GM12878 (cell line): ENCODE results near the gene CYP1A2. TPM values are rescaled to one million over a fixed set of nuclear protein-coding genes. Genes with fewer than 3 reads are reported as not detected.
"Not testable (repeated sequence)": the region's sequence is repeated elsewhere in the genome, so short reads cannot be mapped to it uniquely, and the experiment has no call there.

ENCODE experiments used
- ATAC-seq: fragments of 200-7000 bp; cut with Tn5 transposase; 3 replicates; pipeline ENCODE4 v1.9.1; 2020; ENCODE audit warnings: mild to moderate bottlenecking, moderate library complexity
- BruUV-seq: library from RNA; stranded (reverse); fragments of 400-500 nt; replicated peaks from 2 replicates; lab custom pipeline; 2021; lab: Mats Ljungman, UMichigan
- CTCF ChIA-PET: fragments of 300-600 bp; sonication (Branson Sonifier 250); formaldehyde crosslinking; extraction: SDS; loops from one replicate; lab custom pipeline; 2021; ENCODE audit warnings: inconsistent platforms; lab: Yijun Ruan, JAX
- POLR2A ChIA-PET: fragments of 350-600 bp; formaldehyde crosslinking; extraction: SDS; loops from one replicate; lab custom pipeline; 2021; ENCODE audit warnings: inconsistent platforms; lab: Charles Lee
- RAD21 ChIA-PET: fragments of 300-600 bp; sonication (Branson Sonifier 250); formaldehyde crosslinking; loops from one replicate; lab custom pipeline; 2023; ENCODE audit warnings: antibody characterized with exemption; ENCODE audit not compliant: unreplicated experiment; lab: Charles Lee
- SMC1A ChIA-PET: fragments of 300-600 bp; sonication (Branson Sonifier 250); formaldehyde crosslinking; loops from one replicate; lab custom pipeline; 2023; ENCODE audit not compliant: unreplicated experiment, uncharacterized antibody; lab: Charles Lee
- DNase-seq: peaks from one replicate; pipeline ENCODE4 v3.0.0-alpha.2; 2011; ENCODE audit warnings: low read depth, low spot score
- FAIRE-seq: peaks from 3 replicates; lab custom pipeline; 2011; peaks lifted over from hg19 to GRCh38; lab: Jason Lieb, UNC
- H2AFZ ChIP-seq: 2 replicates; pipeline ENCODE4 v1.6.0; 2011; ENCODE audit warnings: low read depth, low read length, control low read depth; ENCODE audit not compliant: control insufficient read depth
- H3K27ac ChIP-seq: 2 replicates; pipeline ENCODE4 v1.5.1; 2011; ENCODE audit warnings: control low read depth; ENCODE audit not compliant: control insufficient read depth, insufficient read depth
- H3K27me3 ChIP-seq, 2 experiments: replicated peaks in 1 of 2; 2 replicates each; pipeline versions ENCODE4 v1.6.0 to v1.6.1; 2011; ENCODE audit warnings: low read length in 1 of 2; ENCODE audit not compliant: control insufficient read depth in 2 of 2, insufficient read depth in 2 of 2
- H3K36me3 ChIP-seq, 2 experiments: 2 replicates each; pipeline ENCODE4 v1.5.1; 2011; ENCODE audit warnings: low read length in 1 of 2; ENCODE audit not compliant: control insufficient read depth in 2 of 2, insufficient read depth in 2 of 2
- H3K4me1 ChIP-seq: 2 replicates; pipeline ENCODE4 v1.6.1; 2011; ENCODE audit warnings: mild to moderate bottlenecking, low read length, moderate library complexity, mixed read lengths; ENCODE audit not compliant: control insufficient read depth, insufficient read depth
- H3K4me2 ChIP-seq: 2 replicates; pipeline ENCODE4 v1.6.0; 2011; ENCODE audit warnings: control low read depth; ENCODE audit not compliant: control insufficient read depth, insufficient read depth
- H3K4me3 ChIP-seq: fragments of 200-600 bp; sonication (generic); 2 replicates; pipeline ENCODE4 v1.5.1; 2016
- H3K79me2 ChIP-seq: 2 replicates; pipeline ENCODE4 v1.6.0; 2011; ENCODE audit warnings: low read length; ENCODE audit not compliant: control insufficient read depth, insufficient read depth
- H3K9ac ChIP-seq: 2 replicates; pipeline ENCODE4 v1.8.0; 2011; ENCODE audit warnings: low read length, control low read depth, mixed read lengths; ENCODE audit not compliant: control insufficient read depth, insufficient read depth
- H3K9me3 ChIP-seq: replicated peaks from 3 replicates; pipeline ENCODE4 v1.5.1; 2011; ENCODE audit warnings: mild to moderate bottlenecking, low read length; ENCODE audit not compliant: control insufficient read depth, insufficient read depth
- H4K20me1 ChIP-seq: 2 replicates; pipeline ENCODE4 v1.6.0; 2011; ENCODE audit not compliant: control insufficient read depth, insufficient read depth
- ZBED1 ChIP-seq: IDR thresholded peaks from 2 replicates; pipeline ENCODE4 v1.6.1; 2016; ENCODE audit warnings: borderline replicate concordance
- ZBTB11 ChIP-seq: fragments of 450-650 bp; formaldehyde crosslinking; IDR thresholded peaks from 2 replicates; pipeline ENCODE4 v1.5.0; 2022; ENCODE audit warnings: mild to moderate bottlenecking, missing genetic modification characterization
- ZBTB33 ChIP-seq: fragments of 450-650 bp; IDR thresholded peaks from 2 replicates; pipeline ENCODE4 v1.6.1; 2017; ENCODE audit warnings: mild to moderate bottlenecking
- WGBS: methylation state at CpG from one replicate; pipeline ENCODE4 v1.1.6; 2016; ENCODE audit warnings: low lambda C conversion rate; ENCODE audit not compliant: insufficient replicate concordance, insufficient coverage; ENCODE audit errors: missing lambda C conversion rate; 5-methylcytosine and 5-hydroxymethylcytosine counted together
- in situ Hi-C: fragments of 300-500 bp; cut with MboI; formaldehyde crosslinking; loops from 9 replicates; pipeline ENCODE4 v1.14.3; 2018; ENCODE audit warnings: mixed read lengths
- intact Hi-C: fragments of 100-400 bp; cut with micrococcal nuclease; formaldehyde crosslinking; loops from one replicate; pipeline ENCODE4 v1.14.2; 2022; ENCODE audit not compliant: unreplicated experiment
- polyA plus RNA-seq, 11 experiments: library from polyadenylated mRNA; depleted of rRNA in 4 of 11; unstranded in 6 of 11; stranded (reverse) in 5 of 11; fragments of >200 nt; fragmentation: Nextera tagmentation in 4 of 11; fragmentation: Illumina TruSeq in 1 of 11; extraction: Ambion mirVana in 4 of 11; extraction: Trizol in 1 of 11; gene quantifications; 1 replicate in 1 of 11; 2 replicates in 10 of 11; pipeline versions ENCODE4 v1.2.1 to v1.2.3, GENCODE V29; 2011 to 2016; ENCODE audit warnings: inconsistent platforms in 2 of 11, missing spikeins in 2 of 11, low read depth in 1 of 11
- total RNA-seq, 4 experiments: library from RNA; depleted of rRNA in 3 of 4; stranded (reverse); fragments of >200 nt in 3 of 4; fragmentation: Illumina TruSeq in 1 of 4; extraction: Trizol in 1 of 4; gene quantifications; 2 replicates each; pipeline versions ENCODE4 v1.2.1 to v1.2.3, GENCODE V29; 2013 to 2021

CYP1A2 gene
- total and polyA plus RNA-seq, 10 of the 15 experiments (the other 5 are each of a cell fraction or from before 2014, with no cell fraction given) = 0.03 to 0.09 (median 0.05) TPM; not detected in 7

- peaks cover 0 to 1% of the 10 kb centered on the region in 2 experiments; a peak in 1 of 4 replicates for H3K27me3 ChIP-seq
- WGBS = 91% methylated on average over 3 of the region's 3 CpGs
- TF ChIP-seq ZBED1 = no peak
- no peak for TF ChIP-seq ZBTB11 (CRISPR knock-in tag)
- no peak for TF ChIP-seq ZBTB33
- DNase-seq (no peak), FAIRE-seq (no peak), ATAC-seq (no peak)
- ChIA-PET POLR2A (interaction anchor here (0.6 kb wide), 1 partner anchor 146 kb away, joined by 4 read pairs; no protein-coding TSS in a partner anchor), CTCF (no interaction called here), RAD21 (no interaction called here), SMC1A (interaction anchor here (1.1 kb wide), 1 partner anchor 224 kb away, joined by 3 read pairs; no protein-coding TSS in a partner anchor)
- no peak overlapping the region for H2AFZ ChIP-seq
- no TSS peak for BruUV-seq
- no peaks in the 10 kb centered on the region; the same call in 1 of the 3 replicates for H3K9me3 ChIP-seq
- no peak overlapping the region for H3K4me3 ChIP-seq
- in situ Hi-C loops = no loop called here
- H3K4me2 ChIP-seq = no peak overlapping the region
- H3K9ac ChIP-seq = no peak overlapping the region
- no peak overlapping the region for H3K27ac ChIP-seq
- intact Hi-C loops = no loop called here
- no peaks in the 10 kb centered on the region for H3K79me2 ChIP-seq
- H3K36me3 ChIP-seq = no peaks in the 10 kb centered on the region
- no peaks in the 10 kb centered on the region for H4K20me1 ChIP-seq
- no peaks in the 10 kb centered on the region for H3K4me1 ChIP-seq
These were observed 13.3 kb upstream of the CYP1A2 start for GRCh38 chr15:74735305-74735704.

- H3K27me3 ChIP-seq, H3K79me2 ChIP-seq, H3K9ac ChIP-seq, BruUV-seq, DNase-seq, H3K36me3 ChIP-seq, H2AFZ ChIP-seq, FAIRE-seq, in situ Hi-C loops, RAD21 ChIA-PET, H3K4me2 ChIP-seq, H3K9me3 ChIP-seq, SMC1A ChIA-PET, H4K20me1 ChIP-seq, ATAC-seq, H3K4me3 ChIP-seq, intact Hi-C loops, H3K4me1 ChIP-seq, H3K27ac ChIP-seq: not testable (repeated sequence)
- ChIA-PET CTCF (interaction anchor here (1.4 kb wide), 1 partner anchor 30 kb away, joined by 3 read pairs; no protein-coding TSS in a partner anchor), POLR2A (interaction anchor here (0.7 kb wide), 1 partner anchor 58 kb away, joined by 6 read pairs; no protein-coding TSS in a partner anchor)
- 46% methylated on average over 5 of the region's 5 CpGs for WGBS
These were observed 10.4 kb upstream of the CYP1A2 start for GRCh38 chr15:74738239-74738638.
